ENCODE measurements around the gene NCEH1.
"Not testable (repeated sequence)": the region's sequence is repeated elsewhere in the genome, so short reads cannot be mapped to it uniquely, and the experiment has no call there.

Gene NCEH1

GRCh38 chr3:172710664-172711453 is at the start of gene NCEH1:
Gene NCEH1, minus strand, starts transcription at chr3:172711067. Its CDS starts 83 bp downstream, at chr3:172710984.
- H3K4me3 Mint-ChIP-seq = peak within 1 kb of the TSS; percentile 95
- peak within 1 kb of the TSS; percentile 42 for H3K27ac Mint-ChIP-seq
- peaks cover 2% of the 10 kb centered on the region for H3K36me3 Mint-ChIP-seq
- no peaks in the 10 kb centered on the region for H3K27me3 Mint-ChIP-seq
- H3K4me1 Mint-ChIP-seq (ENCODE audit: low read depth) = peaks cover 29% of the 10 kb centered on the region
- no peaks in the 10 kb centered on the region for H3K9me3 Mint-ChIP-seq (ENCODE audit: low read depth)

DNA sequence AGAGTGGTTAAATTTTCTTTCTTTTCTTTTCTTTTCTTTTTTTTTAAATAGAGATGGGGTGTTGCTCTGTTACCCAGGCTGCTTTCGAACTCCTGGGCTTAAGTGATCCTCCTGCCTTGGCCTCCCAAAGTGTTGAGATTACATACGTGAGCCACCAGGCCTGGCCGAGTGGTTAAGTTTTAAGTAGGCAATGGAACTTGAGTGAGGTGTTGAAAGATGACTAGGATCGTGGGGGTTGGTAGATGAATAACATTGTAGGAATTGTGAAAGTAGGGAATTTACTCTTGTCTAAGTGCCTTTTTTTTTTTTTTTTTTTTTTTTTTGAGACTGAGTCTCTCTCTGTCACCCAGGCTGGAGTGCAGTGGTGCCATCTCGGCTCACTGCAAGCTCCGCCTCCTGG is 49.5 kb upstream of the NCEH1 start:
- not testable (repeated sequence) for H3K4me1 Mint-ChIP-seq (ENCODE audit: low read depth); H3K9me3 Mint-ChIP-seq (ENCODE audit: low read depth); H3K4me3 Mint-ChIP-seq; H3K27ac Mint-ChIP-seq; H3K27me3 Mint-ChIP-seq
- H3K36me3 Mint-ChIP-seq = peaks cover 22% of the 10 kb centered on the region

DNA sequence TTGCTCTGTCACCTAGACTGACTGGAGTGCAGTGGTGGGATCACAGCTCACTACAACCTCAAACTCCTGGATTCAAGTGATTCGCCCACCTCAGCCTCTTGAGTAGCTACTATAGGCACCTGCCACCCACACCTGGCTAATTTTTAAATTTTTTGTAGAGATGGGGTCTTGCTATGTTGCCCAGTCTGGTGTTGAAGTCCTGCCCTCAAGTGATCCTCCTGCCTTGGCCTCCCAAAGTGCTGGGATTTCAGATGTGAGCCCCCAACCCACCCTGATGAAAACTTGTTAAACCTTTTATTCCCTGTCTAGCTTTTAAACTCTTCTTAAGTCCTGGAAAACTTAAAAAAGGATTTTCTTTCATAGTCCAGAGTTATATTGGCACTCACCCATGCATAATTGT is 42.3 kb upstream of the NCEH1 start:
- H3K27me3 Mint-ChIP-seq = no peaks in the 10 kb centered on the region
- H3K4me1 Mint-ChIP-seq (ENCODE audit: low read depth) = peaks cover 12% of the 10 kb centered on the region
- no peak overlapping the region for H3K4me3 Mint-ChIP-seq
- H3K27ac Mint-ChIP-seq = no peak overlapping the region
- H3K9me3 Mint-ChIP-seq (ENCODE audit: low read depth) = no peaks in the 10 kb centered on the region
- peaks cover 6% of the 10 kb centered on the region for H3K36me3 Mint-ChIP-seq

DNA sequence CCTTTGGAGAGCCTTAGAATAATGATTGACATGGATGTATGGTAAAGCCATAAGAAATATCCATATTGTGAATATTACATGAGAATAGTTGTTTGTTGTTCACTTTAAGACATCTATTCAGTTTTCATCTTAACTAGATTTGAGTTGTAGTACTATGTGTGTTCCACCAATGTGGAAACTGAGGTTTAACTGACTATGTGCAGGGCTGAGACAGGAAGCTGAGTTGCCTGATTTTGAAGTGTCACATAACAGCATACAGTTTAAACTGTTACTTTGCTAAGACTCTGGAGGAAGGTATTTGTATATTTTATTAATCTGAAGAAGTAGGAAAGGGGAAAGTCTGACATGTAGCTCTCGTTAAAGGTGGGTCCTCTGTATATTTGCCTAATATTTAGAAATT is 41.8 kb upstream of the NCEH1 start:
- Mint-ChIP-seq H3K27me3 (no peaks in the 10 kb centered on the region), H3K36me3 (peaks cover 6% of the 10 kb centered on the region), H3K4me3 (peak overlapping the region; percentile 42), H3K27ac (no peak overlapping the region), H3K4me1 (ENCODE audit: low read depth) (peaks cover 12% of the 10 kb centered on the region), H3K9me3 (ENCODE audit: low read depth) (no peaks in the 10 kb centered on the region)

GRCh38 chr3:172751175-172751704 is 40.4 kb upstream of the NCEH1 start:
- no peak overlapping the region for H3K27ac Mint-ChIP-seq
- H3K4me1 Mint-ChIP-seq (ENCODE audit: low read depth) = peaks cover 12% of the 10 kb centered on the region
- no peaks in the 10 kb centered on the region for H3K27me3 Mint-ChIP-seq
- H3K36me3 Mint-ChIP-seq = peaks cover 6% of the 10 kb centered on the region
- H3K9me3 Mint-ChIP-seq (ENCODE audit: low read depth) = no peaks in the 10 kb centered on the region
- H3K4me3 Mint-ChIP-seq = peak overlapping the region; percentile 97

DNA sequence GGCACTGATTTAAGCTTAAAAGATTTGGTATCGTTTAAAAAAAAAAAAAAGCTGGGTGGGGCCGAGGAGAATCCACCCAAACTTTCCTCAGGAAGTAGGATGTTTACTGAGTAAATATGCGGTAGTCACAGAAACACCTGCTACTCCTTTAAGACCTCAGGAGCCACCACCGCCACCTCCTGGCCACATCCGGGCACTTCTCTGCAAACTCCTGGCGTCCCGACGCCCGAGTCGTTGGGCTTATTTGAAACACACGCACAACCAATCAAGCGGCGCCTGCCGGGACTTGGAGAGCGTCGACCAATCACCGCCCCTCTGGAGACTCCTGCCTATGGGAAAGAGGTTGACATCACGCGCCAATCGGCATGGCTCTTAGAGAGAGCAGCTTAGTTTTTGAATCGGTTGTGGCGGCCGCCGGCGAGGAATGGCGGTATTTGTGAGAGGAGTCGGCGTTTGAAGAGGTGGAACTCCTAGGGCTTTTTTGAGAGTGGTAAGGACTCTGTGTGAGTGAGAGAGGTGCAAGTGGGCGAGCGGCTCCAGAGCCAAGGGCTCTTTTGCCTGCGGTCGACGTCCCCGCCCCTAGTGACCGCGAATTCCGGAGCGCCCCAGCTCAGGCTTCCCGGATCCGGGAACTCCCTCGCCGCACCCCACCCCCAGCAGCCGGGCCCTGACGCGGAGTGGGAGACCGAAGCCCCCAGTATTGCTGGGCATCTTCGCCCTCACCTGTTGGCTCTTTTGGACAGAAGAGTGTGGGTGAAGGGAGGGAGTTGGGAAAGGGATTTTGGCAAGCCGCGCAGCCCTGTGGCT is 39.7 kb upstream of the NCEH1 start, which contains the start of gene ECT2:
Gene ECT2 (plus strand): TSS at position 359 of the 807 bp plus-strand sequence. CDS start 3,805 bp downstream, outside the sequence.
- peak within 1 kb of the TSS; percentile 91 for H3K27ac Mint-ChIP-seq
- no peaks in the 10 kb centered on the region for H3K27me3 Mint-ChIP-seq
- H3K36me3 Mint-ChIP-seq = peaks cover 4% of the 10 kb centered on the region
- H3K9me3 Mint-ChIP-seq (ENCODE audit: low read depth) = no peaks in the 10 kb centered on the region
- peaks cover 12% of the 10 kb centered on the region for H3K4me1 Mint-ChIP-seq (ENCODE audit: low read depth)
- H3K4me3 Mint-ChIP-seq = peak within 1 kb of the TSS; percentile 97

DNA sequence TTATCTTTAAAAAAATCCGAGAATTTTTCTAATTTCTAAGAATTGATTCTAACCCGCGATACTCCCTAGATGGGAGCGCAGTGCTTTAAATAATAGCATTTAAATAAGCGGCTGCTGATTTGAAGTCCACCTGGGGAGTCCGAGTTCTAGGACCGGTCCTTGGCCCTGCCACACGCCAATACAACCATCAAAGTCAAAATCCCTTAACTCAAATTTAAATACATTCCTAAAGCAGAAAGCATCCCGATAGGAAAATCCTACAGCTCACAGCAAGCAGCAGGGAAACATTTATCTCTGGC is 39.2 kb upstream of the NCEH1 start:
- H3K27me3 Mint-ChIP-seq = no peaks in the 10 kb centered on the region
- no peaks in the 10 kb centered on the region for H3K9me3 Mint-ChIP-seq (ENCODE audit: low read depth)
- peak overlapping the region; percentile 91 for H3K27ac Mint-ChIP-seq
- H3K4me1 Mint-ChIP-seq (ENCODE audit: low read depth) = peaks cover 12% of the 10 kb centered on the region
- peaks cover 2% of the 10 kb centered on the region for H3K36me3 Mint-ChIP-seq
- H3K4me3 Mint-ChIP-seq = peak overlapping the region; percentile 97

DNA sequence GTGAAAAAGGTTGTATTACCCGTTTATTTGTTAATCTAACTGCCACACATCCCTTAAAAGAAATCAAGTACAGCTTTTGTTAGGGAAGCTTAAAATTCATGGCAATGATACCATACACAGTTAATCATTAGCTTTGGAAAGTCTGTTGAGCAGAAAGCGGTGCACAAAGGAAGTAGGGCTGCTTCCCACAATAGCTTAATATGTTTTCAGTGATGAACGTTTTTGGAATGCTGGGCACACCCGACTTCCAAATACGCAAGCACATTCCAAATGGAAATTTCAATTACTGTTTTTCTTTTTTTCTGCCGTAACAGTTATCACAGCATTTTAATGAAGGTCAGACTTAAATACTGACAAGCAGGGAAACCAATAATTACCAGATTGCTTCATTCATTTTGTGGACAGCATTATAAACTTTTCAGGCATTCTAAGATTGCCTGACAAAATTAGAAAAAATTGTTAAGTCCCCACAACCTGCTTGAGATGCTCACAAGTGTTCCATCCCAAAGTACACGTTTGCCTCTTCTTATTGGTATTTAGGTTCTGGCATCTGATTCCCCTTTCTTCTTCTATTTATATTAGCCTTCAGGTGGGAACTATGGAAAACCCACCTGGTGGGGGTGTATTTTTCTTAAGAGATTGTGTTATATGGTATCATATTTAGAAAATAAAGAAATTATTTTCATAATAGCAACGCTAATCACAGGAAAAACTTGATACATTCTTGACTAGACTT is 38.5 kb upstream of the NCEH1 start:
- H3K4me3 Mint-ChIP-seq = peak overlapping the region; percentile 97
- H3K9me3 Mint-ChIP-seq (ENCODE audit: low read depth) = no peaks in the 10 kb centered on the region
- H3K27me3 Mint-ChIP-seq = no peaks in the 10 kb centered on the region
- H3K27ac Mint-ChIP-seq = no peak overlapping the region
- peaks cover 12% of the 10 kb centered on the region for H3K4me1 Mint-ChIP-seq (ENCODE audit: low read depth)
- no peaks in the 10 kb centered on the region for H3K36me3 Mint-ChIP-seq

DNA sequence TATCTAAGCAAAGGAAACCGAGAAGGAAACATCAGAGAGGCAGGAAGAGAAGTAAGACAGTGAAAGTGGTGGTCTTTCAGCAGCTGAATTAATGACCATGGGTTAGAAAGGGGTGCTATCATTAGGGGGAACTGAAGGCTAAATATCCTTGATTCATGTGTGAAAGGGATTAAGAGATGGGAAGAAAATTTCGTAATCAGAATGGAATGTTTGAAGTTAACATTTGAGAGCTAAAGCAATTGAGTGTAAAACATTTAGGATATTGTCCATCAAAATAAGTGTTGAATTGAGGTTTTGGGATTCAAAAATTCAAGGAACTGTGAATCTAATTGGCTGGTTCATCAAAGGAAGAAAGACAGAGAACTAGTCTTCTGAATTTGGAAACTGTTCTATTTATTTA is 35.6 kb upstream of the NCEH1 start:
- Mint-ChIP-seq H3K27ac (no peak overlapping the region), H3K4me1 (ENCODE audit: low read depth) (peaks cover 6% of the 10 kb centered on the region), H3K36me3 (no peaks in the 10 kb centered on the region)

DNA sequence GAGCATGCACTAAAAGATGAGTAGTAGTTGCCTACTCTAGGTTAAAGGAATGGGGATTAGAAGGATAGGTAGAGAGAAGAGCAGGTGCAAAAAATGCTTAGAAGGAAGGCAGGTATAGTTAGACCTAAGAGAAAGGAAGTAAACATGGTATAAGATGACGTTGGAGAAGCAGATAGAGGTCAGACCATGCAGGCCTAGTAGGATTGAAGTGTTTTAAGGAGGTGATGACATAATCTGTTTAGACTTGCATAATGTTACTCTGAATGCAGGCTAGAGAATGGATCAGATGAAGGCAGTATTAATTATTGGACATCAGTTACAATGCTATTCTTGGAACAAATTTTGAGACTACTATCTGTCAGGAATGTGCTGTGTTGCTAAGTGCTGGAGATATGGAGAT is 28.6 kb upstream of the NCEH1 start:
- H3K36me3 Mint-ChIP-seq = no peaks in the 10 kb centered on the region
- H3K27ac Mint-ChIP-seq = no peak overlapping the region
- H3K4me3 Mint-ChIP-seq = no peak overlapping the region
- no peaks in the 10 kb centered on the region for H3K9me3 Mint-ChIP-seq (ENCODE audit: low read depth)
- no peaks in the 10 kb centered on the region for H3K4me1 Mint-ChIP-seq (ENCODE audit: low read depth)
- peaks cover 4% of the 10 kb centered on the region for H3K27me3 Mint-ChIP-seq

More for the DNA sequence above, 35.6 kb upstream of the NCEH1 start:
- Mint-ChIP-seq H3K27me3 (no peaks in the 10 kb centered on the region), H3K4me3 (no peak overlapping the region), H3K9me3 (ENCODE audit: low read depth) (no peaks in the 10 kb centered on the region)

DNA sequence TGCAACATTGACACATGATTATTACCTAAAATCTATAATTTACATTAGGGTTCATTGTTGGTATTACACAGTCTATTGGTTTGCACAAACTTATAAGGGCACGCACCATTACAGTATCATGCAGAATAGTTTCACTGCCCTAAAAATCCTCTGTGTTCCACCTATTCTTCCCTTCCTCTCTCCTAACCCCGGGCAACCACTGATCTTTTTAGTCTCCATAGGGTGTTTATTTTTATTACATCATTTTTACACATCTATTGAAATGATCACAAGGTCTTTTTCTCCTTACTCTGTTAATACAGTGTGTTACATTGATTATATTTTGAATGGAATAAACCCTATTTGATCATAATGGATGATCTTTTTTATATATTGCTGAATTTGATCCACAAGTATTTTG is 24.1 kb upstream of the NCEH1 start:
- no peaks in the 10 kb centered on the region for H3K4me1 Mint-ChIP-seq (ENCODE audit: low read depth)
- H3K27me3 Mint-ChIP-seq = peaks cover 4% of the 10 kb centered on the region
- no peak overlapping the region for H3K4me3 Mint-ChIP-seq
- no peak overlapping the region for H3K27ac Mint-ChIP-seq
- no peaks in the 10 kb centered on the region for H3K9me3 Mint-ChIP-seq (ENCODE audit: low read depth)
- no peaks in the 10 kb centered on the region for H3K36me3 Mint-ChIP-seq

DNA sequence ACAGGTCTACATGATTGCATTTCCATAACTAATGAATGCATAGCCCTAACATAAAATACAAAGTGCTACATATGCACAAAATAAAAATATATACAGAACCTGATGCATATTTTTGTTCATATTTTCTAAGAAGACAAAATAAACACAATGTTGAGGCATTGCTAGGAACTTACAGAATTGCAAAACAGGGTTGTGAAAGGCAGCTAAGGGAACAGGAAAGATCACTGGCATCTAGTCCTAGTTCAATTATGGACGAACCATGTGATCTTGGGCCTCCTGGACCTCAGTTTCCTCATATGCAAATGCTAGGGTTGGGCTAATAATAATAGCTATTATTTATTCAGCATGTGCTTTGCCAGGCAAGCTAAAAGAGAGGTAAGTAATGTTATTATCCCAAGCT is 15.5 kb upstream of the NCEH1 start:
- Mint-ChIP-seq H3K9me3 (ENCODE audit: low read depth) (peaks cover 10% of the 10 kb centered on the region), H3K4me3 (no peak overlapping the region), H3K4me1 (ENCODE audit: low read depth) (no peaks in the 10 kb centered on the region), H3K27me3 (peaks cover 1% of the 10 kb centered on the region), H3K27ac (no peak overlapping the region), H3K36me3 (peaks cover 5% of the 10 kb centered on the region)

- H3K4me3 Mint-ChIP-seq; H3K36me3 Mint-ChIP-seq; H3K27ac Mint-ChIP-seq; H3K4me1 Mint-ChIP-seq (ENCODE audit: low read depth); H3K27me3 Mint-ChIP-seq: not testable (repeated sequence)
- peaks cover 10% of the 10 kb centered on the region for H3K9me3 Mint-ChIP-seq (ENCODE audit: low read depth)
Measured at GRCh38 chr3:172722536-172723040, 11.7 kb upstream of the NCEH1 start.

DNA sequence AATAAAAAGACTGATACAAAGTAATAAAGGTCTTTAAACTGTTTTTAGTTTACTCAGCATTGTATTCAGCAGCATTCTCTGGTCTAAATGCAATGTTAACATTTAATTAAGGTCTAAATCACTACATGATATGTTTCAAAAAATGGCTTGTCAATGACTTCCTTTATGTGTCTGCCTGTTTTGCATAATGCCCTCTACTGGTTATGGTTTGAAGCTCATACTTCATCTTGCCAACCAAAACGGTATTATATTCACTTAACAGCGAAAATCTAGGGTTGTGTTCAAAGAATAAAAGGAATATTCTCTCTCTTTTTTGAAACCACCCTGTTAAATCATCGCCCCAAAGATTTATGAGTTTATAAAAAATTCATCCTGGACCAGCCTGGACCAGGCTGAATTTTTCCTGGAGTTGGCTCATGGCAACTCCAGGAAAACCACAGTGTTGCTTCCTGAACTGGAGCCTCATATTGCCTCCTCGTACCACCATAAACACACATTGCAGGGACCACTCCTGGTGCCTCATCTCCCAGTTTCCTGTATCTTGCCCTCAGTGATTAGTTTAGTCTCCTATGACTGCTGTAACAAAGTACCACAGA is 6.7 kb upstream of the NCEH1 start:
- H3K4me1 Mint-ChIP-seq (ENCODE audit: low read depth) = no peaks in the 10 kb centered on the region

More for the DNA sequence above, 6.7 kb upstream of the NCEH1 start:
- no peak overlapping the region for H3K27ac Mint-ChIP-seq
- H3K9me3 Mint-ChIP-seq (ENCODE audit: low read depth) = no peaks in the 10 kb centered on the region
- H3K27me3 Mint-ChIP-seq = peaks cover 3% of the 10 kb centered on the region
- H3K4me3 Mint-ChIP-seq = no peak overlapping the region
- no peaks in the 10 kb centered on the region for H3K36me3 Mint-ChIP-seq

All from activated naive CD8-positive, alpha-beta T cell (primary cell).